Measurements from ENCODE around the gene INSC. TPM values are rescaled to one million over a fixed set of nuclear protein-coding genes. Genes with fewer than 3 reads are reported as not detected.

Gene INSC
- total and polyA plus RNA-seq, 10 donors = 0.04 to 1.8 (median 0.29) TPM; not detected in 2

- Histone ChIP-seq H3K27ac (no peak overlapping the region), H3K36me3 (no peaks in the 10 kb centered on the region), H3K9me3 (no peaks in the 10 kb centered on the region), H3K27me3 (replicated peaks in 1 of 7) (no peaks in the 10 kb centered on the region), H3K4me3 (no peak overlapping the region), H3K4me1 (no peaks in the 10 kb centered on the region)
- intact Hi-C loops (cut with DNase I; ENCODE audit: low total_unique reads) = no loop called here
- WGBS, 5 donors = 78 to 83% (median 79%) methylated on average over 4 of the region's 4 CpGs
- DNase-seq = no peak
- no peak for TF ChIP-seq CTCF (IDR thresholded peaks at IDR 0.05 in 8 of 11, conservative IDR thresholded peaks at IDR 0.05 in 3 of 11)
- no peak for TF ChIP-seq POLR2AphosphoS5 (IDR thresholded peaks at IDR 0.05)
- TF ChIP-seq POLR2A (IDR thresholded peaks at IDR 0.05) = no peak
These were observed 117.8 kb downstream of the INSC start for GRCh38 chr11:15232496-15232895.

DNA sequence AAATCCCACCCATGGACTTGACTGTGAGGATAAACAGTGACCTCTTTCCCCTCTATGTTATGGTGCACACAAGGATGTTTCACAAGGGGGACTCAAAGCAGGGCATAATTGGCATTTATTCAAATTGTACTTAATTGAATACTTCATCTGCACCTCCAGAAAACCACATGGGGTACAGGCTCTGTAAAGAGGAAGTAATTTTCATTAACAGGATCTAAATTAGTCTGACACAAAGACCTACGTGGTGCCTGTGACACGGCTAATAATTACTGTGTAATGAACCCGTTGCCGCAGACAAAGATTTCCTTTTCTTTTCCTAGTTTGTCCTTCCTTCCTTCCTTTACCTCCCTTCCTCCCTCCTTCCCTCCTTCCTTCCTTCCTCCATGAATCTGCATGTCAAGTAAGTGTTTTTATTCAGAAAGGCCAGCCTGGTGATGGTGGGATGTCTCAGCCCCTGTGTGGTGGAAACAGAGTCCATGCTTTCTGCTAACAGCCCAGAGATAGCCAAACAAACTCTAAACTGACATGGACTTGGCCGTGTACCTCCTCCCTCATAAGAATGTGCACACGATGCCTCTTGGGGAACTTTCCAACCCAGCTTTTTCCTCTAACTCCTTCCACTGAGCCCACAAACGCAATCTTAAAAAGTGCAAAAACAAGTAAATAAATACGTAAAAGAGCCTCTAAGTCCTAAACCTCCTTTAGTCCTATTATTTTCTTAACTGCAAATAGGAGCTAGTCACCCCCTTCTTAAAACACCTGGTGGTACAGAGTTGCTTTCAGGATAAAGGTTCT, 118.8 kb downstream of the INSC start:
- intact Hi-C loops (cut with DNase I; ENCODE audit: low total_unique reads) = no loop called here
- Histone ChIP-seq H3K27ac (no peak overlapping the region), H3K9me3 (no peaks in the 10 kb centered on the region), H3K4me1 (no peaks in the 10 kb centered on the region), H3K4me3 (no peak overlapping the region), H3K36me3 (no peaks in the 10 kb centered on the region), H3K27me3 (replicated peaks in 1 of 7) (no peaks in the 10 kb centered on the region)
- DNase-seq = no peak
- 43 to 48% (median 46%) methylated on average over 8 of the region's 8 CpGs for WGBS, 5 donors
- TF ChIP-seq POLR2A (IDR thresholded peaks at IDR 0.05) (no peak), POLR2AphosphoS5 (IDR thresholded peaks at IDR 0.05) (no peak), CTCF (IDR thresholded peaks at IDR 0.05 in 8 of 11, conservative IDR thresholded peaks at IDR 0.05 in 3 of 11) (no peak)

- H3K27me3 ChIP-seq (replicated peaks in 1 of 7) = peaks cover 0 to 3% (median 0%) of the 10 kb centered on the region in 7 donors
- intact Hi-C loops (cut with DNase I; ENCODE audit: low total_unique reads) = no loop called here
- no peaks in the 10 kb centered on the region for H3K36me3 ChIP-seq
- WGBS, 5 donors = 58 to 79% (median 75%) methylated on average over 3 of the region's 3 CpGs
- H3K9me3 ChIP-seq = no peaks in the 10 kb centered on the region
- H3K4me1 ChIP-seq = no peaks in the 10 kb centered on the region
- no peak overlapping the region for H3K4me3 ChIP-seq
- no peak overlapping the region for H3K27ac ChIP-seq
- DNase-seq = no peak
- TF ChIP-seq POLR2AphosphoS5 (IDR thresholded peaks at IDR 0.05) (no peak), POLR2A (IDR thresholded peaks at IDR 0.05) (no peak), CTCF (IDR thresholded peaks at IDR 0.05 in 8 of 11, conservative IDR thresholded peaks at IDR 0.05 in 3 of 11) (no peak)
These were observed 120.1 kb downstream of the INSC start for GRCh38 chr11:15234796-15235195.

- intact Hi-C loops (cut with DNase I; ENCODE audit: low total_unique reads) = no loop called here
- no peak overlapping the region for H3K27ac ChIP-seq
- 66 to 84% (median 80%) methylated on average over 4 of the region's 4 CpGs for WGBS, 5 donors
- H3K27me3 ChIP-seq (replicated peaks in 1 of 7) = peaks cover 0 to 4% (median 0%) of the 10 kb centered on the region in 7 donors
- no peak overlapping the region for H3K4me3 ChIP-seq
- no peak for TF ChIP-seq POLR2AphosphoS5 (IDR thresholded peaks at IDR 0.05)
- no peak for TF ChIP-seq CTCF (IDR thresholded peaks at IDR 0.05 in 8 of 11, conservative IDR thresholded peaks at IDR 0.05 in 3 of 11)
- TF ChIP-seq POLR2A (IDR thresholded peaks at IDR 0.05) = no peak
- no peaks in the 10 kb centered on the region for H3K9me3 ChIP-seq
- no peaks in the 10 kb centered on the region for H3K36me3 ChIP-seq
- DNase-seq = no peak
- H3K4me1 ChIP-seq = no peaks in the 10 kb centered on the region
These were observed 121.8 kb downstream of the INSC start for GRCh38 chr11:15236559-15236958.

Measured in spleen (tissue), 11 donors.